ENCODE measurements around the gene ITGB8. TPM values are rescaled to one million over a fixed set of nuclear protein-coding genes. Genes with fewer than 3 reads are reported as not detected.

ITGB8 gene
- total RNA-seq, 1 donor from 2014 or later = 0.69 TPM

- Mint-ChIP-seq H3K4me3 (ENCODE audit: unreplicated experiment) (no peak overlapping the region), H3K9me3 (ENCODE audit: unreplicated experiment) (no peaks in the 10 kb centered on the region), H3K4me1 (ENCODE audit: unreplicated experiment) (no peaks in the 10 kb centered on the region), H3K36me3 (ENCODE audit: low read depth, unreplicated experiment) (no peaks in the 10 kb centered on the region), H3K27ac (ENCODE audit: unreplicated experiment) (no peak overlapping the region), H3K27me3 (ENCODE audit: unreplicated experiment) (no peaks in the 10 kb centered on the region)
- DNase-seq (ENCODE audit: low spot score) = no peak
- TF ChIP-seq CTCF (IDR thresholded peaks at IDR 0.05; ENCODE audit: unreplicated experiment) = no peak
Observed at GRCh38 chr7:20287317-20287716, 43.4 kb upstream of the ITGB8 start.

GRCh38 chr7:20288036-20288435, 42.7 kb upstream of the ITGB8 start:
- no peak for TF ChIP-seq CTCF (IDR thresholded peaks at IDR 0.05; ENCODE audit: unreplicated experiment)
- no peaks in the 10 kb centered on the region for H3K9me3 Mint-ChIP-seq (ENCODE audit: unreplicated experiment)
- H3K36me3 Mint-ChIP-seq (ENCODE audit: low read depth, unreplicated experiment) = no peaks in the 10 kb centered on the region
- H3K27ac Mint-ChIP-seq (ENCODE audit: unreplicated experiment) = no peak overlapping the region
- DNase-seq (ENCODE audit: low spot score) = no peak
- H3K4me1 Mint-ChIP-seq (ENCODE audit: unreplicated experiment) = no peaks in the 10 kb centered on the region
- H3K4me3 Mint-ChIP-seq (ENCODE audit: unreplicated experiment) = no peak overlapping the region
- H3K27me3 Mint-ChIP-seq (ENCODE audit: unreplicated experiment) = no peaks in the 10 kb centered on the region

- Mint-ChIP-seq H3K27me3 (ENCODE audit: unreplicated experiment) (no peaks in the 10 kb centered on the region), H3K36me3 (ENCODE audit: low read depth, unreplicated experiment) (no peaks in the 10 kb centered on the region), H3K4me1 (ENCODE audit: unreplicated experiment) (no peaks in the 10 kb centered on the region), H3K9me3 (ENCODE audit: unreplicated experiment) (no peaks in the 10 kb centered on the region), H3K4me3 (ENCODE audit: unreplicated experiment) (no peak overlapping the region), H3K27ac (ENCODE audit: unreplicated experiment) (no peak overlapping the region)
- no peak for TF ChIP-seq CTCF (IDR thresholded peaks at IDR 0.05; ENCODE audit: unreplicated experiment)
- no peak for DNase-seq (ENCODE audit: low spot score)
Observed at GRCh38 chr7:20290505-20291111, 40.1 kb upstream of the ITGB8 start.

GRCh38 chr7:20293336-20293735, 37.4 kb upstream of the ITGB8 start:
- Mint-ChIP-seq H3K9me3 (ENCODE audit: unreplicated experiment) (no peaks in the 10 kb centered on the region), H3K27ac (ENCODE audit: unreplicated experiment) (no peak overlapping the region), H3K4me1 (ENCODE audit: unreplicated experiment) (no peaks in the 10 kb centered on the region), H3K27me3 (ENCODE audit: unreplicated experiment) (no peaks in the 10 kb centered on the region), H3K4me3 (ENCODE audit: unreplicated experiment) (no peak overlapping the region), H3K36me3 (ENCODE audit: low read depth, unreplicated experiment) (no peaks in the 10 kb centered on the region)
- no peak for DNase-seq (ENCODE audit: low spot score)
- TF ChIP-seq CTCF (IDR thresholded peaks at IDR 0.05; ENCODE audit: unreplicated experiment) = no peak

- TF ChIP-seq CTCF (IDR thresholded peaks at IDR 0.05; ENCODE audit: unreplicated experiment) = no peak
- Mint-ChIP-seq H3K4me3 (ENCODE audit: unreplicated experiment) (no peak overlapping the region), H3K27me3 (ENCODE audit: unreplicated experiment) (no peaks in the 10 kb centered on the region), H3K9me3 (ENCODE audit: unreplicated experiment) (no peaks in the 10 kb centered on the region), H3K4me1 (ENCODE audit: unreplicated experiment) (no peaks in the 10 kb centered on the region), H3K27ac (ENCODE audit: unreplicated experiment) (no peak overlapping the region), H3K36me3 (ENCODE audit: low read depth, unreplicated experiment) (no peaks in the 10 kb centered on the region)
- no peak for DNase-seq (ENCODE audit: low spot score)
Observed at GRCh38 chr7:20296444-20296843, 34.3 kb upstream of the ITGB8 start.
